ENCODE measurements around the gene NEK4.

NEK4 gene

DNA sequence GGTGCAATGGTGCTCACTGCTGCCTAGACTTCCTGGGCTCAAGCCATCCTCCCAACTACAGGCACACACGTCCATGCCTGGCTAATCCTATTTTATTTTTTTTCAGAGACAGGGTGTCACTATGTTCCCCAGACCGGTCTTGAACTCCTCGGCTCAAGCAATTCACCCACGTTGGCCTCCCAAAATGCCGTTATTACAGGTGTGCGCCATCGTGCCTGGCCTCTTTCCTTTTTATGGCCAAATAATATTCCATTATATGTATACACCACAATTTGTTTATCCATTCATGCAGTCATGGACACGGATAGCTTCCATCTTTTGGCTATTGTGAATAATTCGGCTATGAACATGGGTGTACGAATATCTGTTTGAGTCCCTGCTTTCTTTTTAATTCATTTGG, 962 bp upstream of the NEK4 start:
- H3K36me3 ChIP-seq (ENCODE audit: low read depth): peaks cover 9% of the 10 kb centered on the region; the same call in 1 of the 2 replicates
- TF ChIP-seq, protein P1, sequence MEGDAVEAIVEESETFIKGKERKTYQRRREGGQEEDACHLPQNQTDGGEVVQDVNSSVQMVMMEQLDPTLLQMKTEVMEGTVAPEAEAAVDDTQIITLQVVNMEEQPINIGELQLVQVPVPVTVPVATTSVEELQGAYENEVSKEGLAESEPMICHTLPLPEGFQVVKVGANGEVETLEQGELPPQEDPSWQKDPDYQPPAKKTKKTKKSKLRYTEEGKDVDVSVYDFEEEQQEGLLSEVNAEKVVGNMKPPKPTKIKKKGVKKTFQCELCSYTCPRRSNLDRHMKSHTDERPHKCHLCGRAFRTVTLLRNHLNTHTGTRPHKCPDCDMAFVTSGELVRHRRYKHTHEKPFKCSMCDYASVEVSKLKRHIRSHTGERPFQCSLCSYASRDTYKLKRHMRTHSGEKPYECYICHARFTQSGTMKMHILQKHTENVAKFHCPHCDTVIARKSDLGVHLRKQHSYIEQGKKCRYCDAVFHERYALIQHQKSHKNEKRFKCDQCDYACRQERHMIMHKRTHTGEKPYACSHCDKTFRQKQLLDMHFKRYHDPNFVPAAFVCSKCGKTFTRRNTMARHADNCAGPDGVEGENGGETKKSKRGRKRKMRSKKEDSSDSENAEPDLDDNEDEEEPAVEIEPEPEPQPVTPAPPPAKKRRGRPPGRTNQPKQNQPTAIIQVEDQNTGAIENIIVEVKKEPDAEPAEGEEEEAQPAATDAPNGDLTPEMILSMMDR (IDR thresholded peaks at IDR 0.05; ENCODE audit: poor library complexity, severe bottlenecking): no peak
- H3K4me3 ChIP-seq (ENCODE audit: severe bottlenecking): no peak overlapping the region
- H3K27ac ChIP-seq (ENCODE audit: poor library complexity, severe bottlenecking): no peak overlapping the region
- H3K9me3 ChIP-seq (ENCODE audit: severe bottlenecking): no peaks in the 10 kb centered on the region
- no peak for ATAC-seq (ENCODE audit: low read depth)
- H3K4me1 ChIP-seq (ENCODE audit: insufficient read depth, poor library complexity, severe bottlenecking): peaks cover 5% of the 10 kb centered on the region
- no peak for DNase-seq (ENCODE audit: low spot score)
- H3K27me3 ChIP-seq (ENCODE audit: insufficient read depth, poor library complexity, severe bottlenecking): no peaks in the 10 kb centered on the region

DNA sequence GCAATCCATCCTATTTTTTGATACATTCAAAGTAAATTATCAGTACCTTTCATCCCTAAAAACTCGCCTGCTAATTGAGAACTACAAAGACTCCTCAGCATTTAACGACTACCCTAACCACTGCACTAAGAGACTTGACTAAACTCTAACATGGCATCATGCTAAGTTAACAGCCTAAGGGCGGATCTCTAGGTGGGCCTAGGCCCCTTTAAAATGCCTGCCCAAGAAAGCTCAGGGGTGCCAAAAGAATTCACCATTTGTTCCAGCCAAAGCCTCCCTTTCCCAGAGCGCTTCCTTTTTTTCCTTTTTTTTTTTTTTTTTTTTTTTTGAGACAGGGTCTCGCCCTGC, 568 bp upstream of the NEK4 start:
- TF ChIP-seq, protein P1 (IDR thresholded peaks at IDR 0.05; ENCODE audit: poor library complexity, severe bottlenecking): no peak
- ATAC-seq (ENCODE audit: low read depth) (no peak), DNase-seq (ENCODE audit: low spot score) (no peak)
- peaks cover 12% of the 10 kb centered on the region for H3K36me3 ChIP-seq (ENCODE audit: low read depth)
- peaks cover 5% of the 10 kb centered on the region for H3K4me1 ChIP-seq (ENCODE audit: insufficient read depth, poor library complexity, severe bottlenecking)
- peak overlapping the region; percentile 81 for H3K4me3 ChIP-seq (ENCODE audit: severe bottlenecking)
- no peaks in the 10 kb centered on the region for H3K27me3 ChIP-seq (ENCODE audit: insufficient read depth, poor library complexity, severe bottlenecking)
- H3K9me3 ChIP-seq (ENCODE audit: severe bottlenecking): no peaks in the 10 kb centered on the region
- H3K27ac ChIP-seq (ENCODE audit: poor library complexity, severe bottlenecking): peak overlapping the region; percentile 25

DNA sequence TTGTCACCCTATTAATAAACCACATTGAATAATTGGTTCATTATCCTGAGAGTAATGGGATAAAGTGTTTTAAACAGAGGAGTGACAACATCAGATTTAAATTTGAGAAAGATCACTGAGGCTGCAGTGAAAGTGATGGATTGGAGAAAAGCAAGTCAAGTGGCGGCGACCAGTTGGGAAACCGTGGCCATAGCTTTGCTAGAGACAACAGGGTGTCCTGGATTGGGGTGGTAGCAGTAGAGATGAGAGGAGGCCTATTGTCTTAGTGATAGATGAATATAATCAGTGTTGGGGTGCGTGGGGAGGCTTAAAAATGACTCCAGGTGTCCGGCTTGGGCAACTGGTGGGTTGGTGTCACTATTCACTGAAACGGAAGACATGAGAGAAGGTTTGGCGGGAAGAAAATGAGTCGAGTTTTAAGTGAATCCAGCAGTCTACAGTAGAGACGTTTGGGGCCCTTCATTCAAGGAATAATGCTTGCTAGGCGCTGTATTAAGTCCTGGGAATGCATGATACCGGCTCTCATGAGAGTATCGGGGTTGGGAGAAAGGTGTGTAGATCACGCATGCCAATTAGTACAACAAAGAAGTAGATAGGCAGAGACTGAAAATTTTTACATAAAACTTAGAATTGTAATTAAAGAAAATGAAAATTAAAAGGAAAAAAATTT, 819 bp downstream of the NEK4 start:
- TF ChIP-seq, protein P1 (IDR thresholded peaks at IDR 0.05; ENCODE audit: poor library complexity, severe bottlenecking): no peak
- peaks cover 23% of the 10 kb centered on the region for H3K36me3 ChIP-seq (ENCODE audit: low read depth)
- H3K27ac ChIP-seq (ENCODE audit: poor library complexity, severe bottlenecking): peak overlapping the region; percentile 25
- H3K27me3 ChIP-seq (ENCODE audit: insufficient read depth, poor library complexity, severe bottlenecking): no peaks in the 10 kb centered on the region
- H3K4me3 ChIP-seq (ENCODE audit: severe bottlenecking): peak overlapping the region; percentile 81
- no peaks in the 10 kb centered on the region for H3K9me3 ChIP-seq (ENCODE audit: severe bottlenecking)
- peaks cover 5% of the 10 kb centered on the region for H3K4me1 ChIP-seq (ENCODE audit: insufficient read depth, poor library complexity, severe bottlenecking)
- DNase-seq (ENCODE audit: low spot score) (no peak), ATAC-seq (ENCODE audit: low read depth) (no peak)

DNA sequence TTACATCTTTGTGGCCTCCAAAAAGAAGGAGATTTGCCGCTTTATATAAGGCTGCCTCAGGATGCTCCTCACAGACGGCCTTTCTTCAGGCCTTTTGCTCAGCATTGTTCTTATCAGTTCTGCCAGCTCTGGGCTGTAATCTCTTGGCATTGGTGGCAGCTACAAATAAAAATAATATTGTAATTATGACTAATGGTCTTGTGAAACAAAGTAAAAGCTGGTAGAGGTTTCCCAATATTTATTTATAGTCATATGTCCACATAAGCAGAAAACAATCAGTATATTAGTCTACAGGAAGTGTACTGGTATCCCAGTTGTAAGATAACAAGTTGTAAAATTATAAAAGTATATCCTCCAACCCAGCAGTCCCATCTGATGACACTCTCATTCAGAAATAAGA, 7.3 kb downstream of the NEK4 start:
- Histone ChIP-seq H3K4me3 (ENCODE audit: severe bottlenecking) (no peak overlapping the region), H3K9me3 (ENCODE audit: severe bottlenecking) (no peaks in the 10 kb centered on the region), H3K36me3 (ENCODE audit: low read depth) (peaks cover 75% of the 10 kb centered on the region), H3K4me1 (ENCODE audit: insufficient read depth, poor library complexity, severe bottlenecking) (no peaks in the 10 kb centered on the region), H3K27ac (ENCODE audit: poor library complexity, severe bottlenecking) (no peak overlapping the region), H3K27me3 (ENCODE audit: insufficient read depth, poor library complexity, severe bottlenecking) (no peaks in the 10 kb centered on the region)
- ATAC-seq (ENCODE audit: low read depth) (peak; percentile 49), DNase-seq (ENCODE audit: low spot score) (no peak)
- TF ChIP-seq, protein P1 (IDR thresholded peaks at IDR 0.05; ENCODE audit: poor library complexity, severe bottlenecking): no peak

DNA sequence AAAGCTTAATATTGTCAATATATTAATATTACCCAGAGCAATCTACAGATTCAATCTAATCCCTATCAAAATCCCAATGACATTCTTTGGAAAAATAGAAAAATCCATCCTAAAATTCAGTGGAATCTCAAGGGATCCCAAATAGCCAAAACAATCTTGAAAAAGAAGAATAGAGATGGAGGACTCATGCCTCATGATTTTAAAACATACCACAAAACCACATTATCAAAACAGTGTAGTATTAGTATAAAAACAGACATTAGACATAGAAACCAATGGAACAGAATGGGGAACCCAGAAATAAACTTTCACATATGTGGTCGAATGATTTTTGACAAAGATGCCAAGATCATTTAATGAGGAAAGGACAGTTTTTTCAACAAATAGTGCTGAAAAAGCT, 14.6 kb downstream of the NEK4 start:
- Histone ChIP-seq H3K9me3 (ENCODE audit: severe bottlenecking) (no peaks in the 10 kb centered on the region), H3K27me3 (ENCODE audit: insufficient read depth, poor library complexity, severe bottlenecking) (no peaks in the 10 kb centered on the region), H3K36me3 (ENCODE audit: low read depth) (peaks cover 62% of the 10 kb centered on the region), H3K4me3 (ENCODE audit: severe bottlenecking) (no peak overlapping the region), H3K4me1 (ENCODE audit: insufficient read depth, poor library complexity, severe bottlenecking) (no peaks in the 10 kb centered on the region), H3K27ac (ENCODE audit: poor library complexity, severe bottlenecking) (no peak overlapping the region)
- TF ChIP-seq, protein P1 (IDR thresholded peaks at IDR 0.05; ENCODE audit: poor library complexity, severe bottlenecking): no peak
- DNase-seq (ENCODE audit: low spot score): no peak
- ATAC-seq (ENCODE audit: low read depth): no peak

Measured in RWPE2 (cell line).